A549 (cell line): ENCODE data around the gene FBRSL1. TPM values are rescaled to one million over a fixed set of nuclear protein-coding genes. Genes with fewer than 3 reads are reported as not detected.

Experiments
- ATAC-seq, 2 experiments: fragments of 200-7000 bp in 1 of 2; fragments of >200 bp in 1 of 2; cut with Nextera tagmentation in 1 of 2; cut with Tn5 transposase in 1 of 2; 3 replicates each; pipeline versions ENCODE4 v1.8.0 to v1.9.1; 2018 to 2020; ENCODE audit warnings: mild to moderate bottlenecking in 1 of 2, moderate library complexity in 1 of 2
- CTCF ChIA-PET: fragments of 300-600 bp; sonication (Branson Sonifier 250); formaldehyde crosslinking; extraction: SDS; loops from one replicate; lab custom pipeline; 2021; ENCODE audit warnings: antibody characterized with exemption, inconsistent platforms; lab: Yijun Ruan, JAX
- POLR2A ChIA-PET: fragments of 350-600 bp; formaldehyde crosslinking; extraction: SDS; loops from one replicate; lab custom pipeline; 2021; ENCODE audit warnings: antibody characterized with exemption, inconsistent platforms; lab: Yijun Ruan, JAX
- DNase-seq, 2 experiments: peaks; one replicate each; pipeline versions ENCODE4 v3.0.0 to v3.0.0-alpha.2; 2011 to 2016; ENCODE audit warnings: low read depth in 1 of 2, low spot score in 1 of 2
- FAIRE-seq: peaks from 2 replicates; lab custom pipeline; 2011; peaks lifted over from hg19 to GRCh38; lab: Jason Lieb, UNC
- H3K27ac ChIP-seq, 2 experiments: fragments of >200 bp; sonication (Bioruptor Twin); formaldehyde crosslinking; 3 replicates each; pipeline ENCODE4 v1.5.1; 2016 to 2017
- H3K4me1 ChIP-seq: fragments of >200 bp; sonication (Bioruptor Twin); formaldehyde crosslinking; 3 replicates; pipeline ENCODE4 v1.6.1; 2016
- H3K4me2 ChIP-seq: fragments of >200 bp; sonication (Bioruptor Twin); formaldehyde crosslinking; 3 replicates; pipeline ENCODE4 v1.6.1; 2016
- H3K4me3 ChIP-seq: fragments of >200 bp; sonication (Bioruptor Twin); formaldehyde crosslinking; 3 replicates; pipeline ENCODE4 v1.5.1; 2016
- H3K9me3 ChIP-seq: fragments of >200 bp; sonication (Bioruptor Twin); formaldehyde crosslinking; 3 replicates; pipeline ENCODE4 v1.6.1; 2016
- BHLHE40 ChIP-seq: IDR thresholded peaks from 2 replicates; pipeline ENCODE4 v1.6.1; 2012; ENCODE audit warnings: low read depth, low read length, inconsistent platforms
- CBX2 ChIP-seq: fragments of 200-600 bp; sonication (generic); IDR thresholded peaks from 2 replicates; pipeline ENCODE4 v1.6.1; 2016; ENCODE audit warnings: low read depth, mild to moderate bottlenecking, borderline replicate concordance
- CHD4 ChIP-seq: fragments of 200-600 bp; sonication (generic); IDR thresholded peaks from 2 replicates; pipeline ENCODE4 v1.6.1; 2016; ENCODE audit warnings: antibody characterized with exemption, mild to moderate bottlenecking, borderline replicate concordance
- EHF ChIP-seq: fragments of 250-450 bp; sonication (Bioruptor Pico); IDR thresholded peaks from 2 replicates; pipeline ENCODE4 v1.5.0; 2020; ENCODE audit warnings: mild to moderate bottlenecking
- EHMT2 ChIP-seq: fragments of 200-600 bp; sonication (generic); IDR thresholded peaks from 2 replicates; pipeline ENCODE4 v1.6.1; 2016; ENCODE audit warnings: antibody characterized with exemption, low read depth, mild to moderate bottlenecking, moderate library complexity
- ESRRA ChIP-seq: fragments of 150-350 bp; IDR thresholded peaks from 2 replicates; pipeline ENCODE4 v1.6.1; 2014; ENCODE audit warnings: mild to moderate bottlenecking, low read length, borderline replicate concordance
- FOSL2 ChIP-seq, 2 experiments: fragments of 450-650 bp in 1 of 2; fragments of >200 bp in 1 of 2; sonication (Bioruptor Twin) in 1 of 2; formaldehyde crosslinking; IDR thresholded peaks; 2 replicates each; pipeline versions ENCODE4 v1.5.0 to v1.6.1; 2016 to 2020; ENCODE audit warnings: mild to moderate bottlenecking in 1 of 2, moderate library complexity in 1 of 2
- GATA3 ChIP-seq: IDR thresholded peaks from 2 replicates; pipeline ENCODE4 v1.6.1; 2012; ENCODE audit warnings: borderline replicate concordance
- HOXA7 ChIP-seq: fragments of 250-450 bp; sonication (Bioruptor Pico); IDR thresholded peaks from 2 replicates; pipeline ENCODE4 v1.5.0; 2020; ENCODE audit warnings: mild to moderate bottlenecking, moderate library complexity
- HOXB13 ChIP-seq: fragments of 250-450 bp; sonication (Bioruptor Pico); IDR thresholded peaks from 2 replicates; pipeline ENCODE4 v1.5.0; 2020; ENCODE audit warnings: low read depth, mild to moderate bottlenecking, moderate library complexity
- JUNB ChIP-seq: fragments of >200 bp; sonication (Bioruptor Twin); formaldehyde crosslinking; IDR thresholded peaks from 2 replicates; pipeline ENCODE4 v1.6.1; 2016
- MAX ChIP-seq: IDR thresholded peaks from 2 replicates; pipeline ENCODE4 v1.6.1; 2012
- MAZ ChIP-seq: fragments of 150-350 bp; IDR thresholded peaks from 2 replicates; pipeline ENCODE4 v1.6.1; 2014; ENCODE audit warnings: antibody characterized with exemption, low read depth, low read length, borderline replicate concordance
- SMC3 ChIP-seq: fragments of >200 bp; sonication (Bioruptor Twin); formaldehyde crosslinking; IDR thresholded peaks from 3 replicates; pipeline ENCODE4 v1.6.1; 2018; ENCODE audit warnings: inconsistent platforms
- SREBF2 ChIP-seq: fragments of 450-650 bp; IDR thresholded peaks from 2 replicates; pipeline ENCODE4 v1.6.1; 2014; ENCODE audit warnings: mild to moderate bottlenecking, moderate library complexity
- TFCP2L1 ChIP-seq: fragments of 250-450 bp; sonication (Bioruptor Pico); IDR thresholded peaks from 2 replicates; pipeline ENCODE4 v1.5.0; 2021; ENCODE audit warnings: mild to moderate bottlenecking
- USF2 ChIP-seq: fragments of 450-650 bp; IDR thresholded peaks from 2 replicates; pipeline ENCODE4 v1.6.1; 2014; ENCODE audit warnings: antibody characterized with exemption
- ZNF302 ChIP-seq: fragments of 250-450 bp; sonication (Bioruptor Pico); IDR thresholded peaks from 2 replicates; pipeline ENCODE4 v1.9.0; 2021; ENCODE audit warnings: inconsistent platforms, mild to moderate bottlenecking, moderate library complexity
- ZSCAN20 ChIP-seq: fragments of 250-450 bp; sonication (Bioruptor Pico); IDR thresholded peaks from 2 replicates; pipeline ENCODE4 v1.8.0; 2022; ENCODE audit warnings: mild to moderate bottlenecking, moderate library complexity
- WGBS: methylation state at CpG from one replicate; pipeline ENCODE4 v1.1.6; 2017; ENCODE audit errors: missing lambda C conversion rate; 5-methylcytosine and 5-hydroxymethylcytosine counted together
- polyA plus RNA-seq, 4 experiments: library from polyadenylated mRNA; depleted of rRNA in 3 of 4; stranded (reverse); fragments of >200 nt; fragmentation: RNase III in 1 of 4; extraction: RNeasy Plus Mini Kit Qiagen cat#74134 plus additional on column Dnase treatment in 1 of 4; gene quantifications; 2 replicates in 3 of 4; 3 replicates in 1 of 4; pipeline ENCODE4 v1.2.3, GENCODE V29; 2011 to 2017
- TF ChIP-seq, protein P1 (sequence below): fragments of >200 bp; sonication (Bioruptor Twin); formaldehyde crosslinking; IDR thresholded peaks from 3 replicates; pipeline ENCODE4 v1.5.1; 2016

The FBRSL1 gene
- polyA plus RNA-seq, 2 of the 4 experiments (the other 2 are of a cell fraction) = 3.0 to 32.8 TPM

DNA sequence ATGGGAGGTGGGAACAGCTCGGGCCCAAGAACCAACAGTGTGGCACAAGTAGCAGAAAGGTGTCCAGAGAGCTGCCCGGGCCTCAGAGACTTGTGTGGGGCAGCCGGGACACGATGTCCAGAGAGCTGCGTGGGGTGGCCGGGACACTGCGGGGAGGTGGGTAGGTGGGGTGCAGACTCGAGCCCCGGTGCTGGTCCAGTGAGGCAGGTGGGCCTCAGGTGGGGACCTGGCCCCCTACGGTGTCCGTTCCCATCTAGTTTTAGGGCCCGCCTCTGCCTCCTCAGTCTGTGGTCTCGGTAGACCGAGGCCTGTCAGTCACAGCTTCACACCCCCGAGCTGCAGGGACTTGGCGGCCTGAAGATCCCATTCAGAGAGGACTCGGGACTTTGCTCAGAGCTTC, 6.3 kb upstream of the FBRSL1 start:
- no peak for ATAC-seq
- ChIA-PET CTCF (interaction anchor here (1.2 to 3.1 kb wide), 2 partner anchors 69 to 155 kb away, joined by 3 to 9 read pairs; no protein-coding TSS in a partner anchor), POLR2A (no interaction called here)
- Histone ChIP-seq H3K4me1 (peaks cover 3% of the 10 kb centered on the region; the same call in 2 of the 3 replicates), H3K9me3 (no peaks in the 10 kb centered on the region), H3K4me3 (no peak overlapping the region), H3K27ac (no peak overlapping the region), H3K4me2 (no peak overlapping the region)
- no peak for FAIRE-seq
- WGBS = 79% methylated on average over 17 of the region's 17 CpGs
- TF ChIP-seq ZSCAN20 (CRISPR knock-in tag) (no peak), ESRRA (no peak), GATA3 (no peak), MAX (no peak), BHLHE40 (no peak), ZNF302 (CRISPR knock-in tag) (no peak), MAZ (no peak), CHD4 (no peak)
- TF ChIP-seq, protein P1, sequence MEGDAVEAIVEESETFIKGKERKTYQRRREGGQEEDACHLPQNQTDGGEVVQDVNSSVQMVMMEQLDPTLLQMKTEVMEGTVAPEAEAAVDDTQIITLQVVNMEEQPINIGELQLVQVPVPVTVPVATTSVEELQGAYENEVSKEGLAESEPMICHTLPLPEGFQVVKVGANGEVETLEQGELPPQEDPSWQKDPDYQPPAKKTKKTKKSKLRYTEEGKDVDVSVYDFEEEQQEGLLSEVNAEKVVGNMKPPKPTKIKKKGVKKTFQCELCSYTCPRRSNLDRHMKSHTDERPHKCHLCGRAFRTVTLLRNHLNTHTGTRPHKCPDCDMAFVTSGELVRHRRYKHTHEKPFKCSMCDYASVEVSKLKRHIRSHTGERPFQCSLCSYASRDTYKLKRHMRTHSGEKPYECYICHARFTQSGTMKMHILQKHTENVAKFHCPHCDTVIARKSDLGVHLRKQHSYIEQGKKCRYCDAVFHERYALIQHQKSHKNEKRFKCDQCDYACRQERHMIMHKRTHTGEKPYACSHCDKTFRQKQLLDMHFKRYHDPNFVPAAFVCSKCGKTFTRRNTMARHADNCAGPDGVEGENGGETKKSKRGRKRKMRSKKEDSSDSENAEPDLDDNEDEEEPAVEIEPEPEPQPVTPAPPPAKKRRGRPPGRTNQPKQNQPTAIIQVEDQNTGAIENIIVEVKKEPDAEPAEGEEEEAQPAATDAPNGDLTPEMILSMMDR = no peak
- no peak for DNase-seq

DNA sequence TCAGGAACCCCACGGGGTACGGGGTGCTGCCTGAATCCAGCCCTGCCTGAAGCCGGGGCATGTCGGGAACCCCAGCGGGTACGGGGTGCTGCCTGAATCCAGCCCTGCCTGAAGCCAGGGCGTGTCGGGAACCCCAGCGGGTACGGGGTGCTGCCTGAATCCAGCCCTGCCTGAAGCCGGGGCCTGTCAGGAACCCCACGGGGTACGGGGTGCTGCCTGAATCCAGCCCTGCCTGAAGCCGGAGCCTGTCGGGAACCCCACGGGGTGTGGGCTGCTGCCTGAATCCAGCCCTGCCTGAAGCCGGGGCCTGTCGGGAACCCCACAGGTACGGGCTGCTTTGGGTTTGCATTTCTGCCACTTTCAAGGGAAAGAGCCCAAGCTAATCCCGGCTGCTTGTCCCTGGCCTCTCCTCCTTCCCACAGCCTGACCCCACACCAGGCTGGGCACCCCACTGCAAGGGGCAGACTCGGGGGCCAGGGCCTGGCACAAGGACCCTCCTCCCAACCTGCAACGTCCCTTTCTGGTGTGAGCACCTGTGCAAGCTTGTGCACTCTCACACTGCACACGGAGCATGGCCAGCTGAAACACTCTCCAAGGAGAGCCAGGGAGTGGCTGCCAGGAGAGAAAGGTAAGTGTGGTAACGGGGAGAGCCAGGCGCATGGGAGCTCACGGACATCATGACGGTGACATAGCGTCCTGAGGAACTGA, 5.6 kb upstream of the FBRSL1 start:
- ChIA-PET CTCF (no interaction called here), POLR2A (no interaction called here)
- Histone ChIP-seq H3K9me3 (no peaks in the 10 kb centered on the region), H3K4me2 (no peak overlapping the region), H3K4me3 (no peak overlapping the region), H3K27ac (no peak overlapping the region), H3K4me1 (peaks cover 10% of the 10 kb centered on the region)
- FAIRE-seq (no peak), ATAC-seq (no peak), DNase-seq (no peak)
- TF ChIP-seq EHF (no peak), HOXA7 (CRISPR knock-in tag) (no peak)
- WGBS = 71% methylated on average over 23 of the region's 28 CpGs

DNA sequence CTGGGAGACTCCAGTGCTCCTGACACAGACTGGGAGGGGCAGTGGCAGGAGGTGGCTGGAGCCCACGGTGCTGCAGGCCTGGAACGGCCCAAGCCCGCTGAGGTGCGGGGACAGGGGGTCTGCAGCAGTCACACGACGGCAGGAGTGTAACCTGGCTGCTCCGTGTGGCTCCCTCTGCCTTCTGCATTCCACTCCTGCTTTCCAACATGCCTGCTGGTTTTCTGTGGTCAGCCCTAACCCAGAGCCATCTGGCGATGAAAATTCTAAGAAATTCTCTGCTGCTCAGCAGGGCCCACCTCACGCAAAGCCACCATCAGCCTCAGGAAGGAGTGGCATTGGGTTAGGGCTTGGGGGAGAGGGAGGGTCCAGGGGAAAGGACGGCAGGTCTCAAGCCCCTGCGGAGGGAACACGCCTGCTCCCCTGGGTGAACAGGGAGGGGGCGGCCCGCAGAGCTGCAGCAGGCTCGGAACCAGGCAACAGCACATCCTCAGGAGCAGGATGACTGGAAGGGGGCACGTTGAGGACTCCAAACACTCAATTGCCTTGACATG, 5.0 kb upstream of the FBRSL1 start:
- WGBS = 78% methylated on average over 13 of the region's 16 CpGs
- ChIA-PET POLR2A (no interaction called here), CTCF (interaction anchor here (2.2 kb wide), 1 partner anchor 70 kb away, joined by 8 read pairs; no protein-coding TSS in a partner anchor)
- no peak for DNase-seq
- FAIRE-seq = no peak
- no peak for ATAC-seq
- no peak overlapping the region for H3K4me3 ChIP-seq
- TF ChIP-seq CBX2 (no peak), CHD4 (no peak), SREBF2 (no peak), TFCP2L1 (CRISPR knock-in tag) (no peak), EHMT2 (no peak), USF2 (no peak), FOSL2 (IDR thresholded peaks at IDR 0.05) (no peak), FOSL2 (CRISPR knock-in tag; IDR thresholded peaks at IDR 0.05) (no peak), JUNB (no peak), ZSCAN20 (CRISPR knock-in tag) (no peak), HOXB13 (CRISPR knock-in tag) (no peak), SMC3 (no peak)
- TF ChIP-seq, protein P1 = no peak
- no peak overlapping the region for H3K27ac ChIP-seq
- H3K4me2 ChIP-seq = no peak overlapping the region
- peaks cover 10% of the 10 kb centered on the region for H3K4me1 ChIP-seq
- H3K9me3 ChIP-seq = no peaks in the 10 kb centered on the region
